GM19025 (cell line): ENCODE measurements around the gene FGF11.

ENCODE experiments used
- ATAC-seq: cut with Tn5 transposase; IDR thresholded peaks from one replicate; pipeline ENCODE4 v1.9.1; 2021; ENCODE audit warnings: mild to moderate bottlenecking, low read depth, moderate library complexity; ENCODE audit not compliant: unreplicated experiment

FGF11 gene

GRCh38 chr17:7439462-7440112 lies at the start of gene FGF11:
FGF11 (plus strand) TSS chr17:7439512; CDS start chr17:7439621, 109 bp downstream.
- ATAC-seq: no peak

- ATAC-seq: no peak
Observed at GRCh38 chr17:7389924-7390910, 49.1 kb upstream of the FGF11 start.

GRCh38 chr17:7391307-7391706 lies 48.0 kb upstream of the FGF11 start:
- ATAC-seq: no peak

- ATAC-seq: no peak
Observed at GRCh38 chr17:7392696-7393612, 46.4 kb upstream of the FGF11 start.

- ATAC-seq: peak; percentile 31
Observed at GRCh38 chr17:7393613-7394451, 45.5 kb upstream of the FGF11 start.

GRCh38 chr17:7394452-7395191 lies 44.7 kb upstream of the FGF11 start, which contains the start of gene PLSCR3:
PLSCR3 (minus strand) TSS chr17:7394525; CDS start chr17:7394110, 415 bp downstream.
- ATAC-seq: peak; percentile 73

- no peak for ATAC-seq
Observed at GRCh38 chr17:7396147-7396546, 43.2 kb upstream of the FGF11 start.

- ATAC-seq: no peak
Observed at GRCh38 chr17:7398612-7399011, 40.7 kb upstream of the FGF11 start.

GRCh38 chr17:7403043-7403726 lies 36.1 kb upstream of the FGF11 start:
- no peak for ATAC-seq

- ATAC-seq: no peak
Observed at GRCh38 chr17:7403727-7403976, 35.7 kb upstream of the FGF11 start.

GRCh38 chr17:7403977-7404736 lies 35.2 kb upstream of the FGF11 start, which contains the start of gene TMEM256:
TMEM256 (minus strand) TSS chr17:7404097; CDS start chr17:7404084, 13 bp downstream.
- peak; percentile 93 for ATAC-seq

- peak; percentile 6 for ATAC-seq
Observed at GRCh38 chr17:7404737-7405349, 34.5 kb upstream of the FGF11 start.

- no peak for ATAC-seq
Observed at GRCh38 chr17:7405350-7406234, 33.7 kb upstream of the FGF11 start.

- no peak for ATAC-seq
Observed at GRCh38 chr17:7406235-7406825, 33.0 kb upstream of the FGF11 start.

- ATAC-seq: no peak
Observed at GRCh38 chr17:7407082-7407481, 32.2 kb upstream of the FGF11 start.
